ENCODE measurements around the gene CFAP43. TPM values are rescaled to one million over a fixed set of nuclear protein-coding genes. Genes with fewer than 3 reads are reported as not detected.

Gene CFAP43
- total and polyA plus RNA-seq, 9 of the 15 experiments (the other 6 are each of a cell fraction or from before 2014, with no cell fraction given) = 0.07 to 0.86 (median 0.11) TPM; not detected in 1

DNA sequence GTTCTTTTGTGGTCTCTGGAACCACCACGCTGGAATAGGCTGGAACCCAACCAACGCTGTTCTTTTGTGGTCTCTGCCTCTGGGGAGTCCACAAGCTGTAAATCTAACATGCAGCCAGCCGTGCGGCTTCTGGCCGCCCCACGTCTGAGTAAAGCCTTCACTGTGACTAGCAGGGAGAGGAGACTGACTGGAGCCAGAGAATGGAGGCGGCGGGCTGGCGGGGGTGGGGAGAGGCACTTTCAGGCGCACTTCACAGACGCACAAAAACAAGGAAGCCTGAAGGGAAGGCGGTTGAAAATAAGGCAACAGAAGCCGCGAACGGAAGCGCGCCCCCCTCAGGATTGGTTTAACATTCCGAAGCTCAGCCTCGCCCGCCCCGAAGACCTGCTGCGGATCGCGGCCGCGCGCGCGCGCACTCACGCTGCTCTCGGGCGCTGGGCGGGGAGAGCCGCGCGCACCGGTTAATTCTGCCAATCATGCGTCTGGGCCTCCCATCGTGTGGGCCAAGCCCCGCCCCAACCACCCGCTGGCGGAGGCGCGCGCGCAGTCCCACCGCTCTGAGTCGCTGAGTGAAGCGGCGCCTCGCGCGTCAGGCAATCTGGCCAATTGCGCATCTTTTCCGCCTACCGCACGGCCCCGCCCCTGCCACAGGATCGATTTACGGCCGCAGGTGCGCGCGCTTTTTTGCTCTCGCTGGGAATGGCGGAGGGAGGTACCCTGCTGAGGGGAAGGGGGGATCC is 110.5 kb downstream of the CFAP43 start, which contains the start of gene SFR1 (continued):
- no peak for TF ChIP-seq ZNF668 (CRISPR knock-in tag; IDR thresholded peaks at IDR 0.05)
- TF ChIP-seq, protein P1, sequence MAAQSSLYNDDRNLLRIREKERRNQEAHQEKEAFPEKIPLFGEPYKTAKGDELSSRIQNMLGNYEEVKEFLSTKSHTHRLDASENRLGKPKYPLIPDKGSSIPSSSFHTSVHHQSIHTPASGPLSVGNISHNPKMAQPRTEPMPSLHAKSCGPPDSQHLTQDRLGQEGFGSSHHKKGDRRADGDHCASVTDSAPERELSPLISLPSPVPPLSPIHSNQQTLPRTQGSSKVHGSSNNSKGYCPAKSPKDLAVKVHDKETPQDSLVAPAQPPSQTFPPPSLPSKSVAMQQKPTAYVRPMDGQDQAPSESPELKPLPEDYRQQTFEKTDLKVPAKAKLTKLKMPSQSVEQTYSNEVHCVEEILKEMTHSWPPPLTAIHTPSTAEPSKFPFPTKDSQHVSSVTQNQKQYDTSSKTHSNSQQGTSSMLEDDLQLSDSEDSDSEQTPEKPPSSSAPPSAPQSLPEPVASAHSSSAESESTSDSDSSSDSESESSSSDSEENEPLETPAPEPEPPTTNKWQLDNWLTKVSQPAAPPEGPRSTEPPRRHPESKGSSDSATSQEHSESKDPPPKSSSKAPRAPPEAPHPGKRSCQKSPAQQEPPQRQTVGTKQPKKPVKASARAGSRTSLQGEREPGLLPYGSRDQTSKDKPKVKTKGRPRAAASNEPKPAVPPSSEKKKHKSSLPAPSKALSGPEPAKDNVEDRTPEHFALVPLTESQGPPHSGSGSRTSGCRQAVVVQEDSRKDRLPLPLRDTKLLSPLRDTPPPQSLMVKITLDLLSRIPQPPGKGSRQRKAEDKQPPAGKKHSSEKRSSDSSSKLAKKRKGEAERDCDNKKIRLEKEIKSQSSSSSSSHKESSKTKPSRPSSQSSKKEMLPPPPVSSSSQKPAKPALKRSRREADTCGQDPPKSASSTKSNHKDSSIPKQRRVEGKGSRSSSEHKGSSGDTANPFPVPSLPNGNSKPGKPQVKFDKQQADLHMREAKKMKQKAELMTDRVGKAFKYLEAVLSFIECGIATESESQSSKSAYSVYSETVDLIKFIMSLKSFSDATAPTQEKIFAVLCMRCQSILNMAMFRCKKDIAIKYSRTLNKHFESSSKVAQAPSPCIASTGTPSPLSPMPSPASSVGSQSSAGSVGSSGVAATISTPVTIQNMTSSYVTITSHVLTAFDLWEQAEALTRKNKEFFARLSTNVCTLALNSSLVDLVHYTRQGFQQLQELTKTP (IDR thresholded peaks at IDR 0.05; ENCODE audit: low read depth in 1 of 2, partially characterized antibody in 2 of 2) = peak in 1 of 2 experiments; percentile 2
- no peak for TF ChIP-seq HDAC3 (IDR thresholded peaks at IDR 0.05; ENCODE audit: borderline replicate concordance, partially characterized antibody)
- TF ChIP-seq CSDE1 (IDR thresholded peaks at IDR 0.05) = no peak
- TF ChIP-seq ZNF184 (CRISPR knock-in tag; IDR thresholded peaks at IDR 0.05) = no peak
- TF ChIP-seq ZNF778 (CRISPR knock-in tag; IDR thresholded peaks at IDR 0.05) = no peak
- TF ChIP-seq YBX1 (IDR thresholded peaks at IDR 0.05) = no peak
- no peak for TF ChIP-seq PURB (CRISPR knock-in tag; IDR thresholded peaks at IDR 0.05; ENCODE audit: low read depth)
- 0 out of 2 replicates have a peak, but pooled peaks have one; percentile 20 for TF ChIP-seq JUN (IDR thresholded peaks at IDR 0.05; ENCODE audit: borderline replicate concordance, low read depth, low read length)
- TF ChIP-seq JUN (CRISPR knock-in tag; IDR thresholded peaks at IDR 0.05; ENCODE audit: borderline replicate concordance) = no peak
- TF ChIP-seq TCF3 (CRISPR knock-in tag; IDR thresholded peaks at IDR 0.05) = no peak
- TF ChIP-seq ZNF699 (CRISPR knock-in tag; IDR thresholded peaks at IDR 0.05; ENCODE audit: insufficient replicate concordance) = no peak
- TF ChIP-seq MEF2A (IDR thresholded peaks at IDR 0.05; ENCODE audit: control insufficient read depth, low read depth, low read length) = no peak
- TF ChIP-seq KLF1 (tag; IDR thresholded peaks at IDR 0.05) = no peak
- no peak for TF ChIP-seq NCOA4 (IDR thresholded peaks at IDR 0.05; ENCODE audit: partially characterized antibody)
- no peak for TF ChIP-seq SRSF1 (IDR thresholded peaks at IDR 0.05; ENCODE audit: low read depth, low read length)
- no peak for TF ChIP-seq POLR3G (IDR thresholded peaks at IDR 0.05; ENCODE audit: extremely low read depth, insufficient read length, insufficient replicate concordance)
- peak; percentile 89; the same call in 1 of the 2 replicates for TF ChIP-seq RB1 (IDR thresholded peaks at IDR 0.05; ENCODE audit: low read depth)
- TF ChIP-seq SMAD1 (IDR thresholded peaks at IDR 0.05; ENCODE audit: low read depth, low read length, partially characterized antibody) = no peak
- peak; percentile 44; the same call in 1 of the 2 replicates for TF ChIP-seq MBD2 (IDR thresholded peaks at IDR 0.05; ENCODE audit: borderline replicate concordance, low read depth)
- TF ChIP-seq KDM1A (IDR thresholded peaks at IDR 0.05) = no peak
- no peak for TF ChIP-seq ZC3H11A (IDR thresholded peaks at IDR 0.05; ENCODE audit: low read depth, low read length)
- TF ChIP-seq ZNF551 (CRISPR knock-in tag; IDR thresholded peaks at IDR 0.05) = no peak
- no peak for TF ChIP-seq ZBTB17 (CRISPR knock-in tag; IDR thresholded peaks at IDR 0.05)
- TF ChIP-seq, protein P2, sequence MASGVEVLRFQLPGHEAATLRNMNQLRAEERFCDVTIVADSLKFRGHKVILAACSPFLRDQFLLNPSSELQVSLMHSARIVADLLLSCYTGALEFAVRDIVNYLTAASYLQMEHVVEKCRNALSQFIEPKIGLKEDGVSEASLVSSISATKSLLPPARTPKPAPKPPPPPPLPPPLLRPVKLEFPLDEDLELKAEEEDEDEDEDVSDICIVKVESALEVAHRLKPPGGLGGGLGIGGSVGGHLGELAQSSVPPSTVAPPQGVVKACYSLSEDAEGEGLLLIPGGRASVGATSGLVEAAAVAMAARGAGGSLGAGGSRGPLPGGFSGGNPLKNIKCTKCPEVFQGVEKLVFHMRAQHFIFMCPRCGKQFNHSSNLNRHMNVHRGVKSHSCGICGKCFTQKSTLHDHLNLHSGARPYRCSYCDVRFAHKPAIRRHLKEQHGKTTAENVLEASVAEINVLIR (CRISPR knock-in tag; IDR thresholded peaks at IDR 0.05) = no peak
- TF ChIP-seq ZSCAN29 (IDR thresholded peaks at IDR 0.05) = no peak
